ENCODE data around the gene ZBTB1. TPM values are rescaled to one million over a fixed set of nuclear protein-coding genes. Genes with fewer than 3 reads are reported as not detected.
A peak's percentile ranks its signal among the peaks of the same experiment; 100 is the strongest.

The ZBTB1 gene
- total RNA-seq, 4 donors from 2014 or later = 16.1 to 126 (median 82.4) TPM

DNA sequence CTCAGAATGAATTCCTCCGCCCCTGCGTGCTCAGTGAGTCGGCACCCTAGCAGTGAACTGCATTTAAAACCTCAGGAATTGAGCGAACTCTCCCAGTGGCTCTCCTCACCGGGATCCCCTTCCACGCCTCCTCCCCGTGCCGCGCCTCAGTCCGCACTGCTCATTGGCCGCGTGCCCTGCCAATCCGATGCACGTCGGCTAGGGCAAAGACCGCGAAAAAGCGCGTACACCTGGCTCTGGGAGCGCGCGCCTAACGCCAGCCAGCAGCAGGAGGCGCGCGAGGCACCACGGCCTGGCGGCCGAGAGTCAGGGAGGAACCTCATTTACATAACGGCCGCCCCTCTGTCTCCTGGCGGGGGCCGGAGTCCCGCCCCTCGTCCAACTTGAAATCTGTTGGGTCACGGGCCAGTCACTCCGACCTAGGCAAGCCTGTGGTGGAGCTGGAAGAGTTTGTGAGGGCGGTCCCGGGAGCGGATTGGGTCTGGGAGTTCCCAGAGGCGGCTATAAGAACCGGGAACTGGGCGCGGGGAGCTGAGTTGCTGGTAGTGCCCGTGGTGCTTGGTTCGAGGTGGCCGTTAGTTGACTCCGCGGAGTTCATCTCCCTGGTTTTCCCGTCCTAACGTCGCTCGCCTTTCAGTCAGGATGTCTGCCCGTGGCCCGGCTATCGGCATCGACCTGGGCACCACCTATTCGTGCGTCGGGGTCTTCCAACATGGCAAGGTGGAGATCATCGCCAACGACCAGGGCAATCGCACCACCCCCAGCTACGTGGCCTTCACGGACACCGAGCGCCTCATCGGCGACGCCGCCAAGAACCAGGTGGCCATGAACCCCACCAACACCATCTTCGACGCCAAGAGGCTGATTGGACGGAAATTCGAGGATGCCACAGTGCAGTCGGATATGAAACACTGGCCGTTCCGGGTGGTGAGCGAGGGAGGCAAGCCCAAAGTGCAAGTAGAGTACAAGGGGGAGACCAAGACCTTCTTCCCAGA lies 35.9 kb downstream of the ZBTB1 start, which contains the start of gene HSPA2:
TSS of gene HSPA2 (plus strand) at position 534 of the 995 bp plus-strand sequence. CDS start at position 643, 109 bp downstream.
- TF ChIP-seq CTCF (IDR thresholded peaks at IDR 0.05) (peak; percentile 88 to 96 (median 93)), POLR2A (IDR thresholded peaks at IDR 0.05) (peak; percentile 78 to 98)
- Histone ChIP-seq H3K4me1 (no peaks in the 10 kb centered on the region), H3K9me3 (no peaks in the 10 kb centered on the region), H3K36me3 (no peaks in the 10 kb centered on the region), H3K27me3 (no peaks in the 10 kb centered on the region), H3K4me3 (peak within 1 kb of the TSS; percentile 46 to 55), H3K27ac (peak within 1 kb of the TSS; percentile 80 to 90)
- DNase-seq = peak; percentile 99
- intact Hi-C loops (cut with DNase I; ENCODE audit: low total_unique reads) = loop anchor here (10.0 kb wide), 1 partner anchor 94 kb away; no protein-coding TSS in a partner anchor

DNA sequence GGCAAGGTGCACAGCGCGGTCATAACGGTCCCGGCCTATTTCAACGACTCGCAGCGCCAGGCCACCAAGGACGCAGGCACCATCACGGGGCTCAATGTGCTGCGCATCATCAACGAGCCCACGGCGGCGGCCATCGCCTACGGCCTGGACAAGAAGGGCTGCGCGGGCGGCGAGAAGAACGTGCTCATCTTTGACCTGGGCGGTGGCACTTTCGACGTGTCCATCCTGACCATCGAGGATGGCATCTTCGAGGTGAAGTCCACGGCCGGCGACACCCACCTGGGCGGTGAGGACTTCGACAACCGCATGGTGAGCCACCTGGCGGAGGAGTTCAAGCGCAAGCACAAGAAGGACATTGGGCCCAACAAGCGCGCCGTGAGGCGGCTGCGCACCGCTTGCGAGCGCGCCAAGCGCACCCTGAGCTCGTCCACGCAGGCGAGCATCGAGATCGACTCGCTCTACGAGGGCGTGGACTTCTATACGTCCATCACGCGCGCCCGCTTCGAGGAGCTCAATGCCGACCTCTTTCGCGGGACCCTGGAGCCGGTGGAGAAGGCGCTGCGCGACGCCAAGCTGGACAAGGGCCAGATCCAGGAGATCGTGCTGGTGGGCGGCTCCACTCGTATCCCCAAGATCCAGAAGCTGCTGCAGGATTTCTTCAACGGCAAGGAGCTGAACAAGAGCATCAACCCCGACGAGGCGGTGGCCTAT lies 36.8 kb downstream of the ZBTB1 start:
- no peak for TF ChIP-seq CTCF (IDR thresholded peaks at IDR 0.05)
- no peak for TF ChIP-seq POLR2A (IDR thresholded peaks at IDR 0.05)
- H3K4me1 ChIP-seq = no peaks in the 10 kb centered on the region
- peak; percentile 32 to 42 for DNase-seq
- no peaks in the 10 kb centered on the region for H3K9me3 ChIP-seq
- H3K27me3 ChIP-seq = no peaks in the 10 kb centered on the region
- peak overlapping the region; percentile 36 to 46 for H3K4me3 ChIP-seq
- intact Hi-C loops (cut with DNase I; ENCODE audit: low total_unique reads) = loop anchor here (10.0 kb wide), 1 partner anchor 93 kb away; no protein-coding TSS in a partner anchor
- peak overlapping the region in 1 of 2 donors; percentile 11 for H3K27ac ChIP-seq
- H3K36me3 ChIP-seq = no peaks in the 10 kb centered on the region

- Histone ChIP-seq H3K9me3 (no peaks in the 10 kb centered on the region), H3K27ac (peak overlapping the region in 1 of 2 donors; percentile 11), H3K27me3 (no peaks in the 10 kb centered on the region), H3K4me1 (no peaks in the 10 kb centered on the region), H3K36me3 (no peaks in the 10 kb centered on the region), H3K4me3 (peak overlapping the region; percentile 36 to 46)
- intact Hi-C loops (cut with DNase I; ENCODE audit: low total_unique reads) = loop anchor here (10.0 kb wide), 1 partner anchor 93 kb away; no protein-coding TSS in a partner anchor
- peak in 1 of 2 donors; percentile 24 for DNase-seq
- no peak for TF ChIP-seq CTCF (IDR thresholded peaks at IDR 0.05)
Measured at GRCh38 chr14:64541972-64542835, 37.6 kb downstream of the ZBTB1 start.

- intact Hi-C loops (cut with DNase I; ENCODE audit: low total_unique reads) = loop anchor here (10.0 kb wide), 1 partner anchor 92 kb away; no protein-coding TSS in a partner anchor
- Histone ChIP-seq H3K4me3 (peak overlapping the region; percentile 36 to 46), H3K27ac (peak overlapping the region in 1 of 2 donors; percentile 11)
Measured at GRCh38 chr14:64542836-64543201, 38.2 kb downstream of the ZBTB1 start.

More at GRCh38 chr14:64542836-64543201, 38.2 kb downstream of the ZBTB1 start:
- no peaks in the 10 kb centered on the region for H3K9me3 ChIP-seq
- TF ChIP-seq POLR2A (IDR thresholded peaks at IDR 0.05) (no peak), CTCF (IDR thresholded peaks at IDR 0.05) (no peak)
- H3K4me1 ChIP-seq = no peaks in the 10 kb centered on the region
- no peaks in the 10 kb centered on the region for H3K36me3 ChIP-seq
- no peak for DNase-seq
- H3K27me3 ChIP-seq = no peaks in the 10 kb centered on the region
